CD14-positive monocyte (primary cell): Measurements from ENCODE around the gene SPINT1. TPM values are rescaled to one million over a fixed set of nuclear protein-coding genes. Genes with fewer than 3 reads are reported as not detected.

Experiments
- DNase-seq, 3 donors: peaks; one replicate each; pipeline ENCODE4 v3.0.0-alpha.2; 2011 to 2022
- H2AFZ ChIP-seq: 2 replicates; pipeline ENCODE4 v1.6.0; 2012; ENCODE audit warnings: mild to moderate bottlenecking, low read depth, low read length, inconsistent platforms; ENCODE audit not compliant: insufficient read depth, poor library complexity, severe bottlenecking
- H3K27ac ChIP-seq, 2 donors: 1 replicate in 1 of 2; 2 replicates in 1 of 2; pipeline ENCODE4 v1.5.1; 2012 to 2013; ENCODE audit warnings: low read length in 2 of 2, control low read depth in 1 of 2, inconsistent platforms in 1 of 2, low read depth in 1 of 2, mild to moderate bottlenecking in 1 of 2
- H3K27me3 ChIP-seq, 2 donors: one replicate each; pipeline versions ENCODE4 v1.6.0 to v1.6.1; 2011 to 2013; ENCODE audit warnings: low read length in 2 of 2; ENCODE audit not compliant: control insufficient read depth in 2 of 2, insufficient read depth in 2 of 2
- H3K36me3 ChIP-seq, 2 donors: replicated peaks in 1 of 2; 1 replicate in 1 of 2; 2 replicates in 1 of 2; pipeline versions ENCODE4 v1.5.1 to v1.6.1; 2012 to 2013; ENCODE audit warnings: low read length in 2 of 2, control low read depth in 1 of 2, inconsistent platforms in 1 of 2, mild to moderate bottlenecking in 1 of 2; ENCODE audit not compliant: insufficient read depth in 2 of 2, control insufficient read depth in 1 of 2
- H3K4me1 ChIP-seq, 2 donors: 1 replicate in 1 of 2; 2 replicates in 1 of 2; pipeline versions ENCODE4 v1.5.1 to v1.6.1; 2012 to 2013; ENCODE audit warnings: low read length in 2 of 2, control low read depth in 1 of 2, inconsistent platforms in 1 of 2, mild to moderate bottlenecking in 1 of 2, moderate library complexity in 1 of 2; ENCODE audit not compliant: insufficient read depth in 2 of 2, control insufficient read depth in 1 of 2
- H3K4me2 ChIP-seq: replicated peaks from 2 replicates; pipeline ENCODE3; 2012; ENCODE audit warnings: low read length, moderate library complexity, mild to moderate bottlenecking; ENCODE audit not compliant: poor library complexity, severe bottlenecking; ENCODE audit errors: extremely low read depth
- H3K4me3 ChIP-seq, 3 experiments: fragments of 200-600 bp in 1 of 3; sonication (generic) in 1 of 3; replicated peaks in 1 of 3; 1 replicate in 2 of 3; 2 replicates in 1 of 3; pipeline ENCODE4 v1.5.1; 2011 to 2013; ENCODE audit warnings: low read length in 3 of 3, mild to moderate bottlenecking in 3 of 3, control low read depth in 2 of 3, low read depth in 2 of 3, inconsistent platforms in 1 of 3, moderate library complexity in 1 of 3
- H3K79me2 ChIP-seq: 2 replicates; pipeline ENCODE4 v1.6.0; 2012; ENCODE audit warnings: mild to moderate bottlenecking, control low read depth, inconsistent platforms, low read length, moderate library complexity; ENCODE audit not compliant: insufficient read depth
- H3K9ac ChIP-seq: 2 replicates; pipeline ENCODE4 v1.6.0; 2017; ENCODE audit warnings: low read length, mild to moderate bottlenecking; ENCODE audit not compliant: insufficient read depth, poor library complexity, severe bottlenecking
- H3K9me3 ChIP-seq, 2 donors: replicated peaks in 1 of 2; 1 replicate in 1 of 2; 2 replicates in 1 of 2; pipeline versions ENCODE4 v1.5.1 to v1.6.1; 2012 to 2013; ENCODE audit warnings: low read length in 2 of 2, control low read depth in 1 of 2; ENCODE audit not compliant: control insufficient read depth in 1 of 2, insufficient read depth in 1 of 2
- H4K20me1 ChIP-seq: 2 replicates; pipeline ENCODE4 v1.6.0; 2012; ENCODE audit warnings: mild to moderate bottlenecking, low read length, control low read depth, moderate library complexity; ENCODE audit not compliant: insufficient read depth
- H3K27ac Mint-ChIP-seq, 7 donors: one replicate each; pipeline ENCODE4 v1.8.0; 2020; ENCODE audit warnings: mild to moderate bottlenecking in 7 of 7, mixed read lengths in 7 of 7, moderate library complexity in 6 of 7, inconsistent platforms in 2 of 7
- H3K27me3 Mint-ChIP-seq, 3 donors: one replicate each; pipeline ENCODE4 v1.8.0; 2021 to 2022; ENCODE audit warnings: low read depth in 3 of 3, mild to moderate bottlenecking in 3 of 3, mixed read lengths in 3 of 3, moderate library complexity in 3 of 3, inconsistent platforms in 1 of 3
- H3K36me3 Mint-ChIP-seq, 2 donors: one replicate each; pipeline ENCODE4 v1.8.0; 2020; ENCODE audit warnings: mixed read lengths in 2 of 2, inconsistent platforms in 1 of 2, mild to moderate bottlenecking in 1 of 2
- H3K4me1 Mint-ChIP-seq: one replicate; pipeline ENCODE4 v1.8.0; 2020; ENCODE audit warnings: mild to moderate bottlenecking, mixed read lengths
- H3K4me3 Mint-ChIP-seq, 2 donors: one replicate each; pipeline ENCODE4 v1.8.0; 2020; ENCODE audit warnings: mild to moderate bottlenecking in 2 of 2, mixed read lengths in 2 of 2, moderate library complexity in 1 of 2
- H3K9me3 Mint-ChIP-seq, 7 donors: one replicate each; pipeline ENCODE4 v1.8.0; 2020 to 2022; ENCODE audit warnings: mixed read lengths in 7 of 7, mild to moderate bottlenecking in 6 of 7, moderate library complexity in 6 of 7, inconsistent platforms in 2 of 7
- CTCF ChIP-seq: fragments of 200-600 bp; IDR thresholded peaks from one replicate; pipeline ENCODE4 v1.8.0; 2022; ENCODE audit warnings: antibody characterized with exemption, mild to moderate bottlenecking
- WGBS: methylation state at CpG from one replicate; pipeline ENCODE4 v1.1.5; 2013; ENCODE audit warnings: missing lambda C conversion rate; ENCODE audit not compliant: insufficient coverage; 5-methylcytosine and 5-hydroxymethylcytosine counted together
- intact Hi-C, 2 donors: fragments of 100-400 bp; cut with micrococcal nuclease; formaldehyde crosslinking; loops; one replicate each; pipeline versions ENCODE4 v1.15.0 to v1.15.1; 2023
- polyA plus RNA-seq, 3 donors: library from polyadenylated mRNA; depleted of rRNA in 1 of 3; unstranded in 2 of 3; stranded (reverse) in 1 of 3; fragments of 300-500 nt in 2 of 3; fragments of >200 nt in 1 of 3; fragmentation: Illumina TruSeq in 2 of 3; gene quantifications; 1 replicate in 2 of 3; 2 replicates in 1 of 3; pipeline ENCODE4 v1.2.3, GENCODE V29; 2012 to 2021

Gene SPINT1
- polyA plus RNA-seq, 3 donors, result 17.1 to 46.5 (median 21.5) TPM

DNA sequence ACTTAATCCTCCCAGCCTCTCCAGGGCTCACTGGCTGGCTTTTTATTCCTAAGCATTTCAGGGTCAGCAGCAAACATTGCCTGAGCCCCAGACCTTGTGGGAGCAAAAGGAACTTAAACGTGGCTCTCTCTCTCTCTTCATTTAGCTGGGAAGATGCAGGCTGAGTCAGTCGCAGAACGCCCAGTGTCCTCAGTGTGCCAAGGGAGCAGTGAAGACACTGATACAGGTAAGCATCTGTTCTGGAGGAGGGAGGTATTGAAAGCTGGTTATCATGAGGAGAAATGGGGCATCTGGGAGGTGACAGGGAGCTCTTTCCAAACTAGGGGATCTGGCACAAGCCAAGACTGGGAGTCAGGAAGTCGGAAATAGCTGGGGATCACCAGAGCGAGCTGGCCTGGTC, 25.8 kb downstream of the SPINT1 start:
- Histone ChIP-seq H2AFZ (no peak overlapping the region), H3K27ac (no peak overlapping the region), H3K4me2 (no peak overlapping the region), H3K9ac (no peak overlapping the region), H3K79me2 (no peaks in the 10 kb centered on the region), H3K36me3 (no peaks in the 10 kb centered on the region), H3K4me1 (peaks cover 8 to 13% of the 10 kb centered on the region in 2 donors), H3K9me3 (no peaks in the 10 kb centered on the region), H4K20me1 (no peaks in the 10 kb centered on the region), H3K4me3 (no peak overlapping the region), H3K27me3 (peaks cover 4 to 21% of the 10 kb centered on the region in 2 donors)
- no peak for DNase-seq
- no peaks in the 10 kb centered on the region for H3K36me3 Mint-ChIP-seq
- H3K27me3 Mint-ChIP-seq, result peaks cover 25 to 33% (median 31%) of the 10 kb centered on the region in 3 donors
- no peak overlapping the region for H3K4me3 Mint-ChIP-seq
- TF ChIP-seq CTCF, result no peak
- H3K27ac Mint-ChIP-seq, result peak overlapping the region in 1 of 7 donors; percentile 56
- H3K9me3 Mint-ChIP-seq, result peaks cover 0 to 6% (median 0%) of the 10 kb centered on the region in 7 donors
- intact Hi-C loops, result no loop called here
- H3K4me1 Mint-ChIP-seq, result peaks cover 11% of the 10 kb centered on the region
- WGBS, result 89% methylated on average over 4 of the region's 5 CpGs

DNA sequence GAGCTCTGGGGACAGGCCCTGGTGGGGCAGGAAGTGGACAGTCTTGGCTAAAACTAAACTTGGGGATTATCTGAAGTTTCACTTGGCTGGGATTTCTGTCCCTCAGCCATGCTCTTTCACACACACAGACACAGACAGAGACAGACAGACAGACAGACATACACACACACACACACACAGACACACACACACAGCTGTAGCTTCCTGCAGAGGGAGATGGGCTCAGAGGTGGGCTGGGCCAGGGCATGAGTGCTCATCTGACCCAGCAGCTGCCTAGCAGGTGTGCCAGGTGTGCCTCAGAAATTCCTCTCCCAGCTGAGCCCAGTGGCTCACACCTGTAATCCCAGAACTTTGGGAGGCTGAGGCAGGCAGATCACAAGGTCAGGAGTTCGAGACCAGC, 26.9 kb downstream of the SPINT1 start:
- DNase-seq, result no peak
- Histone ChIP-seq H3K4me3 (no peak overlapping the region), H2AFZ (no peak overlapping the region), H3K4me2 (no peak overlapping the region), H3K79me2 (no peaks in the 10 kb centered on the region), H3K9me3 (no peaks in the 10 kb centered on the region), H4K20me1 (no peaks in the 10 kb centered on the region), H3K9ac (no peak overlapping the region), H3K4me1 (peaks cover 8 to 13% of the 10 kb centered on the region in 2 donors), H3K27me3 (peaks cover 5 to 24% of the 10 kb centered on the region in 2 donors), H3K36me3 (no peaks in the 10 kb centered on the region), H3K27ac (no peak overlapping the region)
- no peak overlapping the region for H3K4me3 Mint-ChIP-seq
- intact Hi-C loops, result no loop called here
- H3K9me3 Mint-ChIP-seq, result peaks cover 0 to 6% (median 0%) of the 10 kb centered on the region in 7 donors
- peaks cover 11% of the 10 kb centered on the region for H3K4me1 Mint-ChIP-seq
- peak overlapping the region in 1 of 7 donors; percentile 52 for H3K27ac Mint-ChIP-seq
- no peak for TF ChIP-seq CTCF
- WGBS, result no CpG with 5 or more reads among the region's 1 CpG
- H3K27me3 Mint-ChIP-seq, result peaks cover 26 to 39% (median 33%) of the 10 kb centered on the region in 3 donors
- no peaks in the 10 kb centered on the region for H3K36me3 Mint-ChIP-seq
